ENCODE data around the gene LSG1. TPM values are rescaled to one million over a fixed set of nuclear protein-coding genes. Genes with fewer than 3 reads are reported as not detected.

Gene LSG1
- total and polyA plus RNA-seq, 2 of the 13 experiments (the other 11 are each of a cell fraction or from before 2014, with no cell fraction given), result 21.4 to 32.1 TPM

- no peak for TF ChIP-seq MEIS2 (CRISPR knock-in tag; IDR thresholded peaks at IDR 0.05)
- TF ChIP-seq SKIL (CRISPR knock-in tag; IDR thresholded peaks at IDR 0.05; ENCODE audit: borderline replicate concordance), result no peak
- TF ChIP-seq ZNF138 (CRISPR knock-in tag; IDR thresholded peaks at IDR 0.05; ENCODE audit: low read depth), result no peak
- no peak for TF ChIP-seq SOX13 (IDR thresholded peaks at IDR 0.05)
- no peak for TF ChIP-seq SOX13 (CRISPR knock-in tag; conservative IDR thresholded peaks at IDR 0.05 in 1 of 2, IDR thresholded peaks at IDR 0.05 in 1 of 2)
- no peak for TF ChIP-seq PHF5A (CRISPR knock-in tag; IDR thresholded peaks at IDR 0.05; ENCODE audit: low read depth, unreplicated experiment)
- TF ChIP-seq STAT6 (CRISPR knock-in tag; IDR thresholded peaks at IDR 0.05; ENCODE audit: borderline replicate concordance), result no peak
- no peak for TF ChIP-seq NR2F2 (IDR thresholded peaks at IDR 0.05; ENCODE audit: borderline replicate concordance, low read depth)
- no peak for TF ChIP-seq ZBTB37 (CRISPR knock-in tag; IDR thresholded peaks at IDR 0.05)
These were observed 48.3 kb downstream of the LSG1 start (continued) for GRCh38 chr3:194623449-194624290.

All from HepG2 (cell line).